Right lobe of liver (tissue), 4 donors: ENCODE data around the gene PIGZ.

Experiments
- POLR2A ChIP-seq: fragments of 450-650 bp; IDR thresholded peaks from one replicate; pipeline ENCODE4 v1.6.1; 2017; ENCODE audit warnings: antibody characterized with exemption, mild to moderate bottlenecking
- TF ChIP-seq, protein P1 (sequence below), 4 donors: fragments of 200-600 bp in 3 of 4; fragments of 450-650 bp in 1 of 4; IDR thresholded peaks; one replicate each; pipeline versions ENCODE4 v1.5.1 to v1.8.0; 2016 to 2022; ENCODE audit warnings: antibody characterized with exemption in 4 of 4, mild to moderate bottlenecking in 2 of 4
- donor health status: DM: no; HTN: no; CAD: no.
- donor health status: DM: no; HTN: no; CAD: no.
- donor health status: DM: no; HTN: yes; CAD: no.

DNA sequence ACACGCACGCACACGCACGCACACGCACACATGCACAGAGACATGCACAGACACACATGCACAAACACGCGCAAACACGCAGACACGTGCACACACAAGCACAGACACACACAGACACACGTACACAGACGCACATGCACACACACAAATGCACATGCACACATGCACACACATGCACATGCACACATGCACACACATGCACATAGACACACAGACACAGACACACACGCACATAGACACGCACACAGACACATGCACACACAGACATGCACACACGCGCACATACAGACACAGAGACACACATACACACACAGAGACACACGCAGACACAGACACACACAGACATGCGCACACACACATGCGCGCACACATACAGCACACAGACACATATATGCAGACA lies 26.4 kb upstream of the PIGZ start:
- TF ChIP-seq, protein P1, sequence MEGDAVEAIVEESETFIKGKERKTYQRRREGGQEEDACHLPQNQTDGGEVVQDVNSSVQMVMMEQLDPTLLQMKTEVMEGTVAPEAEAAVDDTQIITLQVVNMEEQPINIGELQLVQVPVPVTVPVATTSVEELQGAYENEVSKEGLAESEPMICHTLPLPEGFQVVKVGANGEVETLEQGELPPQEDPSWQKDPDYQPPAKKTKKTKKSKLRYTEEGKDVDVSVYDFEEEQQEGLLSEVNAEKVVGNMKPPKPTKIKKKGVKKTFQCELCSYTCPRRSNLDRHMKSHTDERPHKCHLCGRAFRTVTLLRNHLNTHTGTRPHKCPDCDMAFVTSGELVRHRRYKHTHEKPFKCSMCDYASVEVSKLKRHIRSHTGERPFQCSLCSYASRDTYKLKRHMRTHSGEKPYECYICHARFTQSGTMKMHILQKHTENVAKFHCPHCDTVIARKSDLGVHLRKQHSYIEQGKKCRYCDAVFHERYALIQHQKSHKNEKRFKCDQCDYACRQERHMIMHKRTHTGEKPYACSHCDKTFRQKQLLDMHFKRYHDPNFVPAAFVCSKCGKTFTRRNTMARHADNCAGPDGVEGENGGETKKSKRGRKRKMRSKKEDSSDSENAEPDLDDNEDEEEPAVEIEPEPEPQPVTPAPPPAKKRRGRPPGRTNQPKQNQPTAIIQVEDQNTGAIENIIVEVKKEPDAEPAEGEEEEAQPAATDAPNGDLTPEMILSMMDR (IDR thresholded peaks at IDR 0.05), result no peak
- no peak for TF ChIP-seq POLR2A
